ENCODE data around the gene YPEL1. TPM values are rescaled to one million over a fixed set of nuclear protein-coding genes. Genes with fewer than 3 reads are reported as not detected.

The YPEL1 gene
- total and polyA plus RNA-seq, 4 donors: 0.83 to 4.8 (median 2.2) TPM

DNA sequence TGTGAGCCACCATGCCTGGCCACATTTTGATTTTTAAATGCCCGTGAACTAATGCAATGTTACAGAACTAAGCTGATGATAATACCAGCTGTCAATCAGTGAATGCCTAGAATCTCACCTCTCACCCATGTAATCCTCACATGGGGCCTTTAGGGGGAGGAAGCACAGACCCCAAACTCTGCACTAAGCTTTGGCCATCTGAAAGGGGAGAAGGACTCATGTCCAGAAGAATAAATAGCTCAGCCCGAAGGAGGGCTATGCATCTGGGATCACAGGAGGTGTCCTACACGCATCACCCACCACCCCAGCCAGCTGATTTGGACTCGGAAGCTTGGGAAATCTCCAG is 36.0 kb upstream of the YPEL1 start:
- WGBS: 98% methylated on average over 4 of the region's 4 CpGs
- Histone ChIP-seq H3K27me3 (ENCODE audit: control insufficient read depth in 4 of 4, insufficient read depth in 4 of 4, low read length in 3 of 4) (no peaks in the 10 kb centered on the region), H3K9ac (ENCODE audit: low read depth in 1 of 2, low read length in 2 of 2) (no peak overlapping the region), H3K4me1 (ENCODE audit: control insufficient read depth in 4 of 4, insufficient read depth in 4 of 4, low read length in 3 of 4) (no peaks in the 10 kb centered on the region), H3K36me3 (ENCODE audit: control insufficient read depth in 4 of 4, insufficient read depth in 3 of 4, low read depth in 1 of 4, low read length in 3 of 4) (peaks cover 2 to 38% (median 33%) of the 10 kb centered on the region in 4 donors), H3K4me3 (ENCODE audit: low read depth in 1 of 3, low read length in 3 of 3) (no peak overlapping the region), H3K27ac (ENCODE audit: low read depth in 1 of 2, low read length in 2 of 2) (no peak overlapping the region), H3K9me3 (ENCODE audit: control insufficient read depth in 4 of 4, low read length in 3 of 4) (no peaks in the 10 kb centered on the region)
- no peak for DNase-seq (ENCODE audit: low spot score)
- TF ChIP-seq JUND (IDR thresholded peaks at IDR 0.05) (no peak), ATF3 (IDR thresholded peaks at IDR 0.05) (no peak), NR2F2 (IDR thresholded peaks at IDR 0.05) (no peak)

GRCh38 chr22:21768435-21768834 is 32.8 kb upstream of the YPEL1 start:
- no peak overlapping the region for H3K9ac ChIP-seq (ENCODE audit: low read depth in 1 of 2, low read length in 2 of 2)
- H3K4me1 ChIP-seq (ENCODE audit: control insufficient read depth in 4 of 4, insufficient read depth in 4 of 4, low read length in 3 of 4): no peaks in the 10 kb centered on the region
- H3K36me3 ChIP-seq (ENCODE audit: control insufficient read depth in 4 of 4, insufficient read depth in 3 of 4, low read depth in 1 of 4, low read length in 3 of 4): peaks cover 6 to 70% (median 44%) of the 10 kb centered on the region in 4 donors
- no peak for TF ChIP-seq EGR1 (IDR thresholded peaks at IDR 0.05; ENCODE audit: low read depth in 2 of 2)
- no peak for TF ChIP-seq NR2F2 (IDR thresholded peaks at IDR 0.05)
- no peak for TF ChIP-seq ZBTB33 (IDR thresholded peaks at IDR 0.05)
- TF ChIP-seq, protein P1, sequence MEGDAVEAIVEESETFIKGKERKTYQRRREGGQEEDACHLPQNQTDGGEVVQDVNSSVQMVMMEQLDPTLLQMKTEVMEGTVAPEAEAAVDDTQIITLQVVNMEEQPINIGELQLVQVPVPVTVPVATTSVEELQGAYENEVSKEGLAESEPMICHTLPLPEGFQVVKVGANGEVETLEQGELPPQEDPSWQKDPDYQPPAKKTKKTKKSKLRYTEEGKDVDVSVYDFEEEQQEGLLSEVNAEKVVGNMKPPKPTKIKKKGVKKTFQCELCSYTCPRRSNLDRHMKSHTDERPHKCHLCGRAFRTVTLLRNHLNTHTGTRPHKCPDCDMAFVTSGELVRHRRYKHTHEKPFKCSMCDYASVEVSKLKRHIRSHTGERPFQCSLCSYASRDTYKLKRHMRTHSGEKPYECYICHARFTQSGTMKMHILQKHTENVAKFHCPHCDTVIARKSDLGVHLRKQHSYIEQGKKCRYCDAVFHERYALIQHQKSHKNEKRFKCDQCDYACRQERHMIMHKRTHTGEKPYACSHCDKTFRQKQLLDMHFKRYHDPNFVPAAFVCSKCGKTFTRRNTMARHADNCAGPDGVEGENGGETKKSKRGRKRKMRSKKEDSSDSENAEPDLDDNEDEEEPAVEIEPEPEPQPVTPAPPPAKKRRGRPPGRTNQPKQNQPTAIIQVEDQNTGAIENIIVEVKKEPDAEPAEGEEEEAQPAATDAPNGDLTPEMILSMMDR (IDR thresholded peaks at IDR 0.05; ENCODE audit: low read depth, low read length, missing input control): no peak
- TF ChIP-seq RAD21 (IDR thresholded peaks at IDR 0.05): no peak
- TF ChIP-seq, protein P2, sequence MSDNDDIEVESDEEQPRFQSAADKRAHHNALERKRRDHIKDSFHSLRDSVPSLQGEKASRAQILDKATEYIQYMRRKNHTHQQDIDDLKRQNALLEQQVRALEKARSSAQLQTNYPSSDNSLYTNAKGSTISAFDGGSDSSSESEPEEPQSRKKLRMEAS (IDR thresholded peaks at IDR 0.05): no peak
- TF ChIP-seq FOXA1 (IDR thresholded peaks at IDR 0.05): no peak
- H3K27me3 ChIP-seq (ENCODE audit: control insufficient read depth in 4 of 4, insufficient read depth in 4 of 4, low read length in 3 of 4): no peaks in the 10 kb centered on the region
- H3K9me3 ChIP-seq (ENCODE audit: control insufficient read depth in 4 of 4, low read length in 3 of 4): no peaks in the 10 kb centered on the region
- no peak overlapping the region for H3K27ac ChIP-seq (ENCODE audit: low read depth in 1 of 2, low read length in 2 of 2)
- H3K4me3 ChIP-seq (ENCODE audit: low read depth in 1 of 3, low read length in 3 of 3): no peak overlapping the region
- WGBS: 98% methylated on average over 1 of the region's 1 CpG
- DNase-seq (ENCODE audit: low spot score): no peak

DNA sequence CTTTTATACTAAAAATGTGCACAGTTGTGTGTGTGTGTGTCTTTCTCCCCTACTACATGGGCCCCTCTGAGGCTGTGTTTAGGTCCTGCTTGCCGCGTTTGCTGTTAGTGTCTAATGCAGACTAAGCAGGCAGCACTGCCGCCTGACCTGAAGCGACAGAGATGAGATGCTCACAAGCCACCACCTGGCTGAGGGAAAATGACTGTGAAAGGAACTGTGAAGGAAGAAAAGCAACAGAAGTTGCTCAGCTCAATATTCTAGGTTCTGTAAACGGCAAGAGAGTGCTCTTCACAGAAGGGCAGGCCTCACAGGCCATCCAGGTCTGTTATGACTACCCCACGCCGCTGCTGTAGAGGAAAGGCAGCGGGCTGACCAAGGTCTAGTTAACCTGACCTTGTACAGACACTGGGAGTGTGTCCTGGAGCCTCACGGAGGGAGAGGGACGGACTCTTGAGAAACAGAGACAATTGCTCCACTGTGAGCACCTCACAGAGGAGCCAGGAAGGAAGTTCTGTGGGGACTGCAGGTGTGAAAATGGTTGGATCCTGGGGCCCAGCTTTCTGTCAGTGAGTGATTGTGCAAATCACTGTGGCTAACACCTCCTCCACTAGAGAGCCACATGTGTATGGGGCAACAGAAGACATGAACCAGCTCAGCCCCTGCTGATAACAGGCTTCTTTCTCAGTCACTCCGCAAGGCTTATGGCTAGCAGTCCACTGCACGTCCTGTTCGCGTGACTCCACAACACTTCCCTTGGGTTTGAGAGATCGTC is 31.3 kb upstream of the YPEL1 start:
- Histone ChIP-seq H3K27ac (ENCODE audit: low read depth in 1 of 2, low read length in 2 of 2) (no peak overlapping the region), H3K4me1 (ENCODE audit: control insufficient read depth in 4 of 4, insufficient read depth in 4 of 4, low read length in 3 of 4) (no peaks in the 10 kb centered on the region)

More for the DNA sequence above, 31.3 kb upstream of the YPEL1 start:
- WGBS: 87% methylated on average over 15 of the region's 15 CpGs
- Histone ChIP-seq H3K9me3 (ENCODE audit: control insufficient read depth in 4 of 4, low read length in 3 of 4) (no peaks in the 10 kb centered on the region), H3K4me3 (ENCODE audit: low read depth in 1 of 3, low read length in 3 of 3) (no peak overlapping the region), H3K36me3 (ENCODE audit: control insufficient read depth in 4 of 4, insufficient read depth in 3 of 4, low read depth in 1 of 4, low read length in 3 of 4) (peaks cover 4 to 73% (median 45%) of the 10 kb centered on the region in 4 donors), H3K27me3 (ENCODE audit: control insufficient read depth in 4 of 4, insufficient read depth in 4 of 4, low read length in 3 of 4) (no peaks in the 10 kb centered on the region), H3K9ac (ENCODE audit: low read depth in 1 of 2, low read length in 2 of 2) (no peak overlapping the region)
- DNase-seq (ENCODE audit: low spot score): no peak
- TF ChIP-seq HNF4G (IDR thresholded peaks at IDR 0.05): no peak

Measured in liver (tissue), 9 donors.